NCI-H1417 treated with DMSO at 0.1 percent for 48 hours (cell line): Measurements from ENCODE around the gene RASEF.
"Not testable (repeated sequence)": the region's sequence is repeated elsewhere in the genome, so short reads cannot be mapped to it uniquely, and the experiment has no call there.

ENCODE experiments used
- DNase-seq: peaks from one replicate; lab custom pipeline; 2025; lab: John Stamatoyannopoulos, UW

Gene RASEF

DNA sequence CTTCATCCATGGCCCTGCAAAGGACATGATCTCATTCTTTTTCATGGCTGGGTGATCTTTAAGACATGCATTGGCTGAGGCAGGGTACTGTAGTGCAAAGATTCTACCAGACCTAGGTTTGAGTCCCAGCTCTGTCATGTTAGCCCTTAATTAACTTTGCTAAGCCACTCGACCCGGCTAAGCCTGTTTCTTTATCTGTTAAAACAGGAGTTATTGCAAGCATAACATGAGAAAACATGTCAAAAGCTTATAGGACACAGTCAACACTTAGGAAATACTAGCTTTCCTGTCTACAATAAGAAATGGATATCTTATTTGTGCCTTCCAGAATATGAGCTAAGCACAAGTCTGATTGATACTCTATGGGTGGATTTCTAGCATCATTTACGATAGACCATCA lies 92.6 kb downstream of the RASEF start:
- no peak for DNase-seq

DNA sequence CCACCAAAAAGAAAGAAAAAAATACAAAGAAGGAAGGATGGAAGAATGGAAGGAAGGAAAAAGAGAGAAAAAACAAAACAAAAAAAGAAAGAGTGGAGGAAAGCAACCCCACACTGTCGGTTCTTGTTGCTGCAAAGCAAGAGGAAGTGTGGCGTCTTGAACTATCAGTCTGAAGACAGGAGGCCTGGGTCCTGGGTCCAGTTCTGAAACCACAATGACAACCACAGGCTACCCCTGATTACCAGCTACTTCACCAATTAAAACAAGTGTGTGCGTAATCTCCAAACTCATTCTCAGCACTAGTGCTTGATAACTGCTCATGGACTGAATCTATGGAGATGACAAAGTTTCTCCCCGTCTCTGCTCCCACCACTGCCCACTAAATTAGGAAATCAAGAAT lies 93.7 kb downstream of the RASEF start:
- no peak for DNase-seq

DNA sequence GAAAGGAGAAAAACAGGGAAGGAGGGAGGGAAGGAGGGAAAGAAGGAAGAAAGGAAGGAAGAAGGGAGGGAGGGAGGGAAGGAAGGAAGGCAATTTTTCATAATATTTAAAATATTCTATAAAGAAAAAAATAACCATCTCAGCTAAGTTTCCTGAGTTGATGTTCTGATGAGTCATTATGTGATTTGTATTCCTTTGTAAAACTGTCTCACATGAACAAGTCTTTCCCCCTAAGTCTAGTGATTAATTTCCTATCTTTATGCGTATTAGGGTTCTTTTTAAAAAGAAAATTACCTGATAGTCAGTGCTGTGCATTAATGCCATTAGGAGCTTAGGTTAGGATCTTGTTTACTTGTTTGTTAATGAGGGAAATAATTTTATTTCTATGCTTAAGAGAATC lies 94.1 kb downstream of the RASEF start:
- DNase-seq, result no peak

DNA sequence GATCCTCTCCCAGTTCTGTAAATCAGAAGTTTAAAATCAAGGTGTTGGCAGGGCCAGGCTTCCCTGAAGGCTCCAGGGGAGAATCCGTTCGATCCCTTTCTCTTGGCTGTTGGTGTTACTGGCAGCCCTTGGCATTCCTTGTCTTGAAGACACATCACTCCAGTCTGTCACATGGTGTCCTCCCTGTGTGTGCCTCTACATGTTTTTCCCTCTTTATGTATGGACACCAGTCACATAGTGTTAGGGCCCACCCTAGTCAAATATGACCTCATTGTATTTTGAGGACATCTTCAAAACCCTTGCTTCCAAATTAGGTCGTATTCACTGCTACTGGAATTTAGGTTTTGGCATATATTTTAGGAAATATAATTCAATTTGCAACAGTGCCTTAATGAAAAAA lies 94.6 kb downstream of the RASEF start:
- no peak for DNase-seq

DNA sequence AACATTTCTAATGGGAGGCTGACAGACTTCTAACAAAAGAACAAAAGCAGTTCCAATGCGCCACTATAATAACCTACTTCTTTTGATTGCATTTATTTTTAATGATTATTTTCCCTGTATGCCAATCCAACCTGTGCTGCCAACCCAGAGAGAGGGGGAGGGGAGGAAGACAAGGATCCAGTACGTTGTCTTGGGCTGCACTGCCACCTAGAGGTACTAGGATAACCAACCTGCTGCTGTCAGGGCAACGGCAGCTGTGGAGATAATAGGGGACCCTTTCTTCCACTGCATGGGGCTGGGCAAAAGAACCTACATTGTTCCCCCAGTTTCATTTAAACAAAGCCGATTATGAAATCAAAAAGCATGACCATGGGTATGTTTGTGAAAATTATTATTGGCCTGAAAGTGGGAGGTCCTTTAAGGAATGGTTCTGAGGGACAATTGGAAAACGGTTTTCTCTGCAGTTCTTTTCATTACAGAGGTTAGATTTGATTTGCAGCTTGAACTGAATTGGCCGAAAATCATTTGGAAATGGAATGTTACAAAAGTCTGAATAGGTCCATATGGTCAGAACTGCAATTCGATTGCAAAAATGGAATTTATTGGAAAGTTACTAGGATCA lies 101.3 kb downstream of the RASEF start:
- peak; percentile 86 for DNase-seq

DNA sequence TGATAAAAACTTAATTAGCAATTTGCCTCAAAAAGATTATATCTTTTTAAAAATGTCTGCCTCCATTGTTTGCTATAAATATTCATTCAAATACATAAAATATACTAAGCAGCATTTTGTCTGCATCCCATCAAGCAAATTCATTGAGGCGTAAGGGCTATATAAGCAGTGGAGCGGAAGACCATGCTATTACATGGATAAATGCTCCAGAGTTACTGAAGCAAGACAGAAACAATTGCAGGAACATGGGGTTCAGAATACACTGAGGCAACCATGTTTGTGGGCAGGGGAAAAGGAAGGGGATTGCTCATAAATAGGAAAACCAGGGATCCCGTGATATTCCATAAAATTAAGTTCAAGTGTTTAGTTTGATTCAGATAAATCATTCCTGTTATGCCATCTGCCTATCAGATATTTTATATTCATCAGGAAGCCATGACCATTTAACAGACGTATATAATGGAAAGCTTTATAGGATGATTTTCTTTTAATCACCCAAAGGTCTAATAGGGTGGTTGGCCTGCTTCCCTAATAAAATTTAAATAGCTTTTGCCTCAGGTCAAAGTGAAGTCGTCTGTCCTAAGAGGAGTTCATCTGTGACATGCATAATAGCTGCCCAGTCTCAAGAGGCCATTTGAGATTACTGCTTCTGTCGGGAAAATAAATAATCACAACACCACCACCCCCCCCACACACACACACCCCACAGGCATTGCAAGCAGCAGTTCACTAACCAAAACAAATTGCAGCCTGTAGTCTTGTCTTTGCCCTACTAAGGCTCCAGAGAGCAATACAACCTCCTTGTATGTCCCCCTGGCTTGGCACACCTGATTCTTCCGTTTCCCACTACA lies 105.2 kb downstream of the RASEF start:
- DNase-seq, result peak; percentile 75

DNA sequence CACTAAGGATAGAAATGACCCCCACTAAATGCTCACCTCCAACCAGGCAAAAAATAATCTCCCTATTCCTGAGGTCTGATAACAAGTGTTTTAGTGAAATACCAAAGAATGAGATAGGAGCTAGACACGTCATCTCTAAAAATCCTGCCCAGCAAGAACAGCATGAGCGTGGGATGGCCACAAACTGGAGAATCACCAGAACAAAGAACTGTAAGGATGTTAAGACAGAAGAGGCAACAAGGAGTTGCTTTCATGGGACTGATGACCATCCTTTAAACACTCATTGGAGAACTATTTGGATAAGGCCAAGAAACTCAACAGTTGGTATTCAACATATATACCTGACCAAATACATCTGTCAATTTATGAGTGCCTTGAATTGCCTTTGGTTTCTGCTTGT lies 113.7 kb downstream of the RASEF start:
- no peak for DNase-seq

DNA sequence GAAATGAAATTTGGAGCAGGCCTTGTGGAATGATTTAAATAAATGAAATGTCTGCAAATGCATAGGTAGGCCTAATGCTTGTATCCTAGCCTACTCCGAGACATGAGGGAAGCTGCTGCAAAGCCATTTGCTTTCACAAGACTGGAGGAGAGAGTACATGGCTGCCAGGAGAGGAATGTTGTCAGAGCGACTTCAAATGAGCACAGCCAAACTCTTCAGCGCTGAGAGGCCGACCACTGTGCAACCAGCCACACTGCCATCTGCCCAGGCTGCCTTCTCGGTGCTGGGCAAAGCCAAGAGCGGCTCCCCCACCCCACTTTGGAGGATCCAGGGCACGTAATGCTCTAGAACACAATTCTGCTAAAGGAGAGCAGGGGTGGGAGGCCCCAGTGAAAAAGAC lies 122.6 kb downstream of the RASEF start:
- no peak for DNase-seq

DNA sequence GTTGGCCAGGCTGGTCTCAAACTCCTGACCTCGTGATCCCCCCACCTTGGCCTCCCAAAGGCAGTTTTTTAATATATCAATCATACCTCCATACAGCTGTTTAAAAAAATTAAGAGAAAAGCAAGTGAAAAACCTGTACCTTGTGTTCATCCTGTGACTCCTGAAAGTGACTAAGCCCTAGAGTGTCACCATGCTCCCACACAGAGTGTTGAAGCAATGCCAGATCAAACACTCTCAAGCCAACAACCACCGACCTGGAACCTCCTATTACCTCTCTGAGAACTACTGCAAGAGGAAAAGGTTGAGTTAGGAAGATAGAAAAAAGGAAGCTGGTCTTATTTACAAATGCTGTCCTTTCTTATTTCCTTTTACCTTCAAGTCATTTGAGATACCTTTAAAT lies 123.5 kb downstream of the RASEF start:
- DNase-seq, result no peak

DNA sequence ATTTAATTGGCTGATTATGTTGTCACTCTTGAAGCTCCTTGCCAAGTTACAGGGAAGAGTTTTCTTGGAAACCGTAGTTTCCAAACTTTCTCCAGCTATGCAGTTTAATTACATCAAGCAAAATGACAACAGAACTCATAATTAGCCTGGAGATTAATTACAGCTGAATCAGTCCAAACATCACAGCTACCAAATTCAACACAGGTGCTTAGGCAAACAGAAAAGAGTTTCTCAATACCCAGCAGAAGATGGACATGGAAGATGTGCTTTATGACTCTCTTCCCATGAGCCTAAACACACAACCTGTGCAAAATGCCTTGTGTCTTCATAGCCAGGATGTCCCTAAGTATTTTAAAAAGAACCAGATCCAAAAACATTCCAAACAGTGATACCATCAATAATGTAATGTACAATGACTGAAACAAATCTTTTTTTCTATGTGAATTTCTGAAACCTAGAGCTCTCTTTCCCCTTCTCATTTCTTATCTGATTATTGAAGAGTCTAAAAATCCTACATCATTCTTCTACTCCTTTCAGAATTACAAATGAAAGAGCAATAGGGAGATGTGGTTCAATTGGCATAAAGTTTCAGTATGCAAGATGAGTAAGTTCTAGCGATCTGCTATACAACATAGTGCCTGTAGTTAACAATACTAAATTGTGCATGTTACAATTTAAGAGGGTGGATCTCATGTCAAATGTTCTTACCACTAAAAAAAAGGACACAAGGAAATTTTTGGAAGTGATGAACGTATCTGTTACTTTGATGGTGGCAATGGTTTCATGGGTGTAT lies 124.3 kb downstream of the RASEF start:
- DNase-seq, result no peak

DNA sequence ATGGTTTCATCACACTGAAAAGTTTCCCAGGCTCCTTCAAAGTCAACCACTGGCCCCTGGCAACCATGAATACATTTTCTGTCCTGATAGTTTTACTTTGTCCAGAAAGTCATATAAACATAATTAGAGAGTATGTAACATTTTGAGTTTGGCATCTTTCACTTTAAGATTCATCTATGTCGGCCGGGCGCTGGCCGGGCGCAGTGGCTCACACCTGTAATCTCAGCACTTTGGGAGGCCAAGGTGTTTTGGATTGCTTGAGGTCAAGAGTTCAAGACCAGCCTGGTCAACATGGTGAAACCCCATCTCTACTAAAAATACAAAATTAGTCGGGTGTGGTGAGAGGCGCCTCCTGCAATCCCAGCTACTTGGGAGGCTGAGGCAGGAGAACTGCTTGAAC lies 126.4 kb downstream of the RASEF start:
- DNase-seq, result not testable (repeated sequence)

DNA sequence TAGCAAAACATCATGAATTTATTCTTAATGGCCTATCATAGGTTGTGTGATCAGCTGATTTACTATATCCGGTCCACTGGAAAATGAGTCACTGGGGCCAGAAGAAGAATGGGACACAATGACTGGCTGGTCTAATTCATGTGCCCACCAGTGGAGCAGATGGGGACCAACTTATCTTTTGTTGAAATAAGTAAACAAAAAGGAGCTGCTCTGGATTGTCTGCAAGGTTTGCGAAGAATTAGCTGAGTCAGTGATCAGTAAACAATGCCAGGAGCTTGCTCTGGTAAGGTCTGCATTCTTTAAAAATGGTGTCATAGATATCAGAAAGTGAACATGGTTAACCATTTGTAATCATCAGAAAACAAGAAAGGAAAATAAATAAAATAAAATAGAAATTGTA lies 128.0 kb downstream of the RASEF start:
- no peak for DNase-seq

DNA sequence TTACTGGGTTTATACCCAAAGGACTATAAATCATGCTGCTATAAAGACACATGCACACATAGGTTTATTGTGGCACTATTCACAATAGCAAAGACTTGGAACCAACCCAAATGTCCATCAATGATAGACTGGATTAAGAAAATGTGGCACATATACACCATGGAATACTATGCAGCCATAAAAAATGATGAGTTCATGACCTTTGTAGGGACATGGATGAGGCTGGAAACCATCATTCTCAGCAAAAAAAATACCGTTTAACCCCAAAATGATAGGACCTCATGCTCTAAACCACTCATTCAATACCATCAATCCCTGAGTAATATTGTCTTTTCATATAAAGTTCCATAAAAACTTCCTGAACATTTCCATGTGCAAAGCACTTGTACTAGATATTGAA lies 128.9 kb downstream of the RASEF start:
- not testable (repeated sequence) for DNase-seq

DNA sequence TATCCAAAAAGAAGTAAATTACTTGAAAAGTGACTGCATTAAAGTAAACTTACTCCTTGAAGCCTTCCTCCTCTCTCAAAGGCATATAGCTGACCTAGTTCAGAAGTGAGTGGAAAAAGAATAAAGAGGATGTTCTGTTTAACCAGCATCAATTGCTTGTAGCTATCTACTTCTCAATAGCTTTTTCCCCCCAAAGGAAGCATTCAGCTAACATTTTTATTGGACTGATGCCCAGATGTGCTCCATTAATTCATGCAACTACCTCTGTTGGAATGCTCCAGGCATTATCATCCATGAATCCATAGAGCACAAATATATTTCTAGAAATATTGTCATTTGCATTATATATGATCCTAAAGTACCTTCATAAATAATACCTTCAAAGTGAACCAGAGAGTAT lies 132.8 kb downstream of the RASEF start:
- no peak for DNase-seq
